ENCODE measurements around the gene SGCE.
"Not testable (repeated sequence)": the region's sequence is repeated elsewhere in the genome, so short reads cannot be mapped to it uniquely, and the experiment has no call there.

The SGCE gene

GRCh38 chr7:94655848-94656657, at the start of gene SGCE:
Gene SGCE, minus strand, starts transcription at chr7:94656133. Its CDS starts 35 bp downstream, at chr7:94656098.
- no peaks in the 10 kb centered on the region for H3K36me3 ChIP-seq (ENCODE audit: insufficient read depth, low read length)
- no peak within 1 kb of the TSS for H2AFZ ChIP-seq (ENCODE audit: low read depth, low read length)
- H3K27me3 ChIP-seq (ENCODE audit: insufficient read depth, low read length) = no peaks in the 10 kb centered on the region
- H3K4me3 ChIP-seq (ENCODE audit: low read length) = peak within 1 kb of the TSS; percentile 88
- H3K9me3 ChIP-seq (ENCODE audit: low read length) = no peaks in the 10 kb centered on the region
- peaks cover 27% of the 10 kb centered on the region for H3K4me1 ChIP-seq (ENCODE audit: insufficient read depth, low read length)

DNA sequence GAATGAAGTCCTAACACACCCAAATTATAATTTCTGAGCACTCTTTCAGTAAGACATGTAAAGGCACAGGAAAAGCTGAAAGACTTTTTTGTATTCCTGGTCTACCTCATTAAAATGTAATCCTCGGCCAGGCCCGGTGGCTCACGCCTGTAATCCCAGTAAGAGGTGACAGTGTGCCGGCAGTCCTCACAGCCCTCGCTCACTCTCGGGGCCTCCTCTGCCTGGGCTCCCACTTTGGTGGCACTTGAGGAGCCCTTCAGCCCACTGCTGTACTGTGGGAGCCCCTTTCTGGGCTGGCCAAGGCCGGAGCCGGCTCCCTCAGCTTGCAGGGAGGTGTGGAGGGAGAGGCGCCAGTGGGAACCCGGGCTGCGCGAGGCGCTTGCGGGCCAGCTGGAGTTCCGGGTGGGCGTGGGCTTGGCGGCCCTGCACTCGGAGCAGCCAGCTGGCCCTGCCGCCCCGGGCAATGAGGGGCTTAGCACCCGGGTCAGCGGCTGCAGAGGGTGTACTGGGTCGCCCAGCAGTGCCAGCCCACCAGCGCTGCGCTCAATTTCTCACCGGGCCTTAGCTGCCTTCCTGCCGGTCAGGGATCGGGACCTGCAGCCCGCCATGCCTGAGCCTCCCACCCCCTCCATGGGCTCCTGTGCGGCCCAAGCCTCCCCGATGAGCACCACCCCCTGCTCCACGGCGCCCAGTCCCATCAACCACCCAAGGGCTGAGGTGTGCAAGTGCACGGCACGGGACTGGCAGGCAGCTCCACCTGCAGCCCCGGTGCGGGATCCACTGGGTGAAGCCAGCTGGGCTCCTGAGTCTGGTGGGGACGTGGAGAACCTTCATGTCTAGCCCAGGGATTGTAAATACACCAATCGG, 49.5 kb upstream of the SGCE start:
- peaks cover 18% of the 10 kb centered on the region for H3K4me1 ChIP-seq (ENCODE audit: insufficient read depth, low read length)
- not testable (repeated sequence) for H3K36me3 ChIP-seq (ENCODE audit: insufficient read depth, low read length); H2AFZ ChIP-seq (ENCODE audit: low read depth, low read length); H3K27me3 ChIP-seq (ENCODE audit: insufficient read depth, low read length); H3K9me3 ChIP-seq (ENCODE audit: low read length); H3K4me3 ChIP-seq (ENCODE audit: low read length)

DNA sequence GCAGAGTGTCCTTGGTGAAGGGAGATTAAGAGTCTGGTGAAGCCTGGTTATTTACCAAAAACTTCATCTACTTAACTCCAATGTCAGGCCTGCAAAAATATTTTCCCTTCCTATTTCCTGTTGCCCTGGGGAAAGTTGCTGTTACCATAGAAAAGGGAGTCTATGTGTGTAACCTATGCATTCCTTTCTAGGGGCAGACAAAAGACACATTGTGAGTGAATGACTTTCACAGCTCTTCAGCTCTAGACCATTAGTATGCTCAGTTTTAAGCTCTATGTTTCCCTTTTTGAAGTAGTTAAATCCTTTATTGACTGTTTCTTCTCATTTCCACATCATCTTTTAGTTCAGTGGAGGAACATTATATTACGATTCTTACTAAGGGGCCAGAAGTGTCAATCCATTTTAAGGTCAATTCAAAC, 45.6 kb upstream of the SGCE start:
- Histone ChIP-seq H3K4me3 (ENCODE audit: low read length) (no peak overlapping the region), H3K36me3 (ENCODE audit: insufficient read depth, low read length) (no peaks in the 10 kb centered on the region), H3K9me3 (ENCODE audit: low read length) (peaks cover 3% of the 10 kb centered on the region), H2AFZ (ENCODE audit: low read depth, low read length) (no peak overlapping the region), H3K27me3 (ENCODE audit: insufficient read depth, low read length) (no peaks in the 10 kb centered on the region), H3K4me1 (ENCODE audit: insufficient read depth, low read length) (peaks cover 30% of the 10 kb centered on the region)

- Histone ChIP-seq H3K4me1 (ENCODE audit: insufficient read depth, low read length) (peaks cover 30% of the 10 kb centered on the region), H3K27me3 (ENCODE audit: insufficient read depth, low read length) (no peaks in the 10 kb centered on the region), H2AFZ (ENCODE audit: low read depth, low read length) (no peak overlapping the region), H3K9me3 (ENCODE audit: low read length) (peaks cover 3% of the 10 kb centered on the region), H3K36me3 (ENCODE audit: insufficient read depth, low read length) (no peaks in the 10 kb centered on the region), H3K4me3 (ENCODE audit: low read length) (no peak overlapping the region)
Measured at GRCh38 chr7:94700926-94701554, 45.1 kb upstream of the SGCE start.

DNA sequence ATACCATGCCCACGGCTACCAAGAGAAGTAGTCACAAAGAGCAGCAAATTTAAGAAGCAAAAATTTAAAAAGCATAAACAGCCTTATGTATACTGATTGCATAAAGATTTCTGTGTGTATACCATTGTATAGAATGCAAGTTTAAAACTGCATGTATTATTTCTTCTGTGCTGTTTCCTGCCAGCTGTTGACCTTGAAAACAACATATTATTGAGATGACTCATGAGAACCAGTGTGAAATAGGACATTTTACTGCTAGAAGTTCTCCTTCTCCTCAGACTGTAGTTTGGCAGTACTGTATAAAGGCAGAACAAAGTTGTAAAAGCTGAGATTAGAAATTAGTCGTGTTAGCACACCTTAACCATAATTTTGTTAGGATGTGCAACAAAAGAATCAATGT, 42.3 kb upstream of the SGCE start:
- Histone ChIP-seq H3K4me3 (ENCODE audit: low read length) (no peak overlapping the region), H3K4me1 (ENCODE audit: insufficient read depth, low read length) (peaks cover 30% of the 10 kb centered on the region), H2AFZ (ENCODE audit: low read depth, low read length) (no peak overlapping the region), H3K36me3 (ENCODE audit: insufficient read depth, low read length) (no peaks in the 10 kb centered on the region), H3K27me3 (ENCODE audit: insufficient read depth, low read length) (no peaks in the 10 kb centered on the region), H3K9me3 (ENCODE audit: low read length) (no peaks in the 10 kb centered on the region)

DNA sequence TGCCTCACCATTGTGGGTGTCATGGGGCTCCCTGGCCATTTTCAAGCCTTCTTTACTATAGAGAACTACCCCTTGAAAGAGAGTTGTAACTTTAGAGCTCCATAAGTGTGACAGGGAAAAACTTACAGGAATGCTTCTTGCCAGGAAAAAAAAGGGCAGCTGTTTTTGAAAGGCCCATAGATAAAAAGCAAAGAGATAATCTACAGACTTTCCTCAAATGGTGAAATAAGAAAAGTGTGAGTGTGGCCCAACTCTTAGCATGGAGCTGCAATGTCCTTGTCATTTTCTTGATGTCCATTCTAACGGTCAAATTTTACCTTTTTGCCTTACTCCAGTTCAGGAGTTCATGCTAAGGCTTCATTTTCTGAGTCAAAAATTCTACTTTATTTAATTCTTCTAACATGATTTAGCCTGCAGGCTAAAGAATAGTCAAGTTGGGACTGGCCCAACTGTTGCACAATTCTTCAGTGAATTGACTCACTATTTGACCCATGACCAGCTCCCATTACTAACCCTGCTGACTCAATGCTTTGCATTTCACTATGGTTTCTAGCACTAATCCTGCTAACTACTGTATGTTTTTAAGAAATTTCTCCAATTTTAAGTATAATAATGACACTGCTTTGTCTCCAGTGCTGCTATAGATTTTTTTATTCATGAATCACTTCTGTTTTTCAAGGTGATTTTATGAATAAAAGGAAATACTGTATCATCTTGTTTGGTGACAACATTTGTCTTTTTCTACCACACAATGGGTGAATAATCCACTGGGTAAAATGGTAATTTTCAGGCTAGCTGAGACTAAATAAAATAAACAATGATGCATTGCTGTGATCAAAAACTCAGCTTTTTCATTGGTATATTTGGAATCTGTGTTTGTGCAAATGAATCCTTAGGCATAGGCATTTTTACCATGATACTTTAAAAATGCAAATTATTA, 41.4 kb upstream of the SGCE start:
- Histone ChIP-seq H3K4me3 (ENCODE audit: low read length) (no peak overlapping the region), H3K36me3 (ENCODE audit: insufficient read depth, low read length) (no peaks in the 10 kb centered on the region), H3K9me3 (ENCODE audit: low read length) (no peaks in the 10 kb centered on the region), H2AFZ (ENCODE audit: low read depth, low read length) (no peak overlapping the region), H3K27me3 (ENCODE audit: insufficient read depth, low read length) (no peaks in the 10 kb centered on the region), H3K4me1 (ENCODE audit: insufficient read depth, low read length) (peaks cover 24% of the 10 kb centered on the region)

GRCh38 chr7:94687810-94688209, 31.9 kb upstream of the SGCE start:
- H3K36me3 ChIP-seq (ENCODE audit: insufficient read depth, low read length) = peaks cover 3% of the 10 kb centered on the region
- H2AFZ ChIP-seq (ENCODE audit: low read depth, low read length) = no peak overlapping the region
- peaks cover 2% of the 10 kb centered on the region for H3K9me3 ChIP-seq (ENCODE audit: low read length)
- no peaks in the 10 kb centered on the region for H3K4me1 ChIP-seq (ENCODE audit: insufficient read depth, low read length)
- H3K4me3 ChIP-seq (ENCODE audit: low read length) = no peak overlapping the region
- no peaks in the 10 kb centered on the region for H3K27me3 ChIP-seq (ENCODE audit: insufficient read depth, low read length)

- Histone ChIP-seq H3K4me1 (ENCODE audit: insufficient read depth, low read length) (no peaks in the 10 kb centered on the region), H3K27me3 (ENCODE audit: insufficient read depth, low read length) (no peaks in the 10 kb centered on the region)
Measured at GRCh38 chr7:94687076-94687475, 31.1 kb upstream of the SGCE start.

GRCh38 chr7:94683066-94683465, 27.1 kb upstream of the SGCE start:
- H3K36me3 ChIP-seq (ENCODE audit: insufficient read depth, low read length) = peaks cover 3% of the 10 kb centered on the region
- no peaks in the 10 kb centered on the region for H3K27me3 ChIP-seq (ENCODE audit: insufficient read depth, low read length)
- no peak overlapping the region for H2AFZ ChIP-seq (ENCODE audit: low read depth, low read length)
- peaks cover under 1% of the 10 kb centered on the region for H3K9me3 ChIP-seq (ENCODE audit: low read length)
- H3K4me3 ChIP-seq (ENCODE audit: low read length) = no peak overlapping the region
- no peaks in the 10 kb centered on the region for H3K4me1 ChIP-seq (ENCODE audit: insufficient read depth, low read length)

More at GRCh38 chr7:94687076-94687475, 31.1 kb upstream of the SGCE start:
- H3K9me3 ChIP-seq (ENCODE audit: low read length) = peaks cover 2% of the 10 kb centered on the region
- peaks cover 3% of the 10 kb centered on the region for H3K36me3 ChIP-seq (ENCODE audit: insufficient read depth, low read length)
- no peak overlapping the region for H3K4me3 ChIP-seq (ENCODE audit: low read length)
- no peak overlapping the region for H2AFZ ChIP-seq (ENCODE audit: low read depth, low read length)

DNA sequence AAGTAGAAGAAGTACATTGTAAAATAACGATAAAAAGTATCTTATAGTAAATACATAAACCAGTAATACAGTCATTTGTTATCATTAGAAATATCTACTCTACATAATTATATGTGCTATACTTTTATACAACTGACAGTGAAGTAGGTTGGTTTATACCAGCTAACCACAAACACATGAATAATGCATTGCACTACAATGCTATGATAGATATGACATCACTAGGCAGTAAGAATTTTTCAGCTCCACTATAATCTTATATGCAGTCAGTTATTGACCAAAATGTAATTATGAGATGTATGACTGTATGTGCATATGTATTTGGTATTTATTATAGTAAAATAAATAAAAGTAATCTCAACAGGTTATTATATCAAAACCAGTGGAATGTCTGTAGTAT, 23.4 kb upstream of the SGCE start:
- Histone ChIP-seq H3K4me3 (ENCODE audit: low read length) (no peak overlapping the region), H3K36me3 (ENCODE audit: insufficient read depth, low read length) (peaks cover 3% of the 10 kb centered on the region), H3K4me1 (ENCODE audit: insufficient read depth, low read length) (no peaks in the 10 kb centered on the region), H2AFZ (ENCODE audit: low read depth, low read length) (no peak overlapping the region), H3K27me3 (ENCODE audit: insufficient read depth, low read length) (no peaks in the 10 kb centered on the region), H3K9me3 (ENCODE audit: low read length) (no peaks in the 10 kb centered on the region)

DNA sequence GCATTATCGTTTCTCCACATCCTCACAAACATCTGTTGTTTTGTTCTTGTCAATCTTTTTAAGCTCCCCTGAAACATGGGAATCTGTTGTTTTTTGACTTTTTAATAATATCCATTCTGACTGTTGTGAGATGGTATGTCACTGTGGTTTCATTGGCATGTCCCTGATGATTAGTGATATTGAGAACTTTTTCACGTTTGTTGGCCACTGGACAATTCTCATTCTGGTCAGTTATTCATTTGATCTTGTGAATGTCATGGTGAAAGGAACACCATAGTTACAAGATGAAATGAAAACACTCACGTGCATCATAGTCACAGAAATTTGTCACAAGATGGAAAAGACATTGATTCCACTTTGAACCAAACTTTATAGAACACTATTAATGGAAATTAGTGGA, 20.5 kb upstream of the SGCE start:
- no peak overlapping the region for H3K4me3 ChIP-seq (ENCODE audit: low read length)
- H3K4me1 ChIP-seq (ENCODE audit: insufficient read depth, low read length) = no peaks in the 10 kb centered on the region
- no peaks in the 10 kb centered on the region for H3K36me3 ChIP-seq (ENCODE audit: insufficient read depth, low read length)
- H3K9me3 ChIP-seq (ENCODE audit: low read length) = no peaks in the 10 kb centered on the region
- no peaks in the 10 kb centered on the region for H3K27me3 ChIP-seq (ENCODE audit: insufficient read depth, low read length)
- no peak overlapping the region for H2AFZ ChIP-seq (ENCODE audit: low read depth, low read length)

- H3K36me3 ChIP-seq (ENCODE audit: insufficient read depth, low read length) = no peaks in the 10 kb centered on the region
- H3K4me1 ChIP-seq (ENCODE audit: insufficient read depth, low read length) = no peaks in the 10 kb centered on the region
- no peaks in the 10 kb centered on the region for H3K9me3 ChIP-seq (ENCODE audit: low read length)
- H3K27me3 ChIP-seq (ENCODE audit: insufficient read depth, low read length) = no peaks in the 10 kb centered on the region
- no peak overlapping the region for H3K4me3 ChIP-seq (ENCODE audit: low read length)
- no peak overlapping the region for H2AFZ ChIP-seq (ENCODE audit: low read depth, low read length)
Measured at GRCh38 chr7:94675356-94675755, 19.4 kb upstream of the SGCE start.

All from neuron (in vitro differentiated cells).